HG03196 (cell line): ENCODE data around the gene LTBP1.
"Not testable (repeated sequence)": the region's sequence is repeated elsewhere in the genome, so short reads cannot be mapped to it uniquely, and the experiment has no call there.

Source experiments
- ATAC-seq: cut with Tn5 transposase; IDR thresholded peaks from one replicate; pipeline ENCODE4 v1.9.1; 2021; ENCODE audit not compliant: unreplicated experiment

Gene LTBP1

DNA sequence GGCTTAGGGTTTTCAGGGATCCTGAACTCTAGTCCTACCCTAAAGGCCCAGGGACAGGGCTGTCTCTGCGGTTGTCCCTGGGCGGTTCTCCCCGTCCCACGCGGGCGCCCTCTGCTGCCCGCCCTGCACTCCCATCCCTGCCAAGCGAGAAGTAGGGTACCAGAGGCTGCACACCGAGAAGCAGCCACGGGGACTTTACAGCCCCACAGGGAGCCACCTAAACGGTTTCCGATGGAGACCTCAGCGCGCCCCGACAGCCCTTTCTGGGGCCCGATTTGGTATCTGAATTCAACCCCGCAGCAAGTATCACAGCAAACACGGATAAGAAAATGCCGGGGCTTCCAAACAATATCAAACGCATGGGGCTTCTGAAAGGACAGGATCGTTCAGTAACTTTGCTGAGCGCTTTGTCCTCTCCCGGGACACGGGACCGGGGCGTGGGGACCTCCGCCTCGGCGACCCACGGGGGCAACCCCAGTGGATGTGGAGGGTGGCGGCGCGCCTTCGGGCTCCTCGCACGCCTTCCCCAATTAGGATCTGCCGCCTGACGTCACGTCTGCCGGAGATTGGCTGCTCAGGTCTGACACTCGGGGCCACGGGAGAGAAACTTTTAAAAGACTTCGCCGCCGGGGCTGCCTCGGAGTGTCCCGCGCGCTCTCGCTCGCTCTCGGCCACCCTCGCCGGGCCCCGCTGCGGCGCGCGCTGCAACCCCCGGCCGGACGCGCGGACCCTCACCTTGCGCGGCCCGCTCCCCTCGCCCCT is at the start of gene LTBP1:
Gene LTBP1 (plus strand): TSS at position 640 of the 762 bp plus-strand sequence. CDS start 372 bp downstream, outside the sequence.
- peak; percentile 63 for ATAC-seq

DNA sequence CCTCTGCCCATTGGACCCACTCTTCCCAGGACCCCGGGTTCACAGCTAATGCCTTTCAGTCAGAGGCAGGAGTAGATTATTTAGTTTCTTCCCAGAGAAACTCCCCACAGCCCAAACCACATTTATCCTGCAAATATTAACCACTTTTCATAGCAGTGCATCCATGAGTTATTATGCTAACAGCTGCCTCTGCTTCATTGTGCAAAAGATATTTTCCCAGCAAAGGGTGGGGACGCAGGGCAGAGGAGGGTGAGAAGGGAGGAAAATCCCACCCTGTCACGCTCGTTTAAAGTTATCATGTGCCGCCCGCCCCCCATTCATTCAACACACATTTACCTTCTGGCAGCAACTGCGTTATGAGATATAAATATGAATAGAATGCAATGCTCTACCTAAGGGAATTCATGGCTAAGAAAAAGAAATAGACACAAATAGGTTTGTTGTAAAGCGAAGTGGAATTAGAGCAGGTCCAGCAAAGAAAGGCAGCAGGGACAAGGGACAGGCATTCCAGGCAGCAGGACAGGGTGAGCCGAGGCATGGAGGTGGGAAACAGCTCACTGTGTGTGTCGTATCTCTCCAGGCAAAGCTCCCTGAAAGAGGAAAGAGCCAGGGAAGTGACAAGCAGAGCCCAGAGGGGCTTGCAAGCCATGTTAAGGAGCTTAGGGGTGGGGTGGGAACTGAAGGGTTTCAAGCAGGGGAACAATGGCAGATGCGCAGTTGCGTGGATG is 46.3 kb upstream of the LTBP1 start:
- ATAC-seq, result no peak

DNA sequence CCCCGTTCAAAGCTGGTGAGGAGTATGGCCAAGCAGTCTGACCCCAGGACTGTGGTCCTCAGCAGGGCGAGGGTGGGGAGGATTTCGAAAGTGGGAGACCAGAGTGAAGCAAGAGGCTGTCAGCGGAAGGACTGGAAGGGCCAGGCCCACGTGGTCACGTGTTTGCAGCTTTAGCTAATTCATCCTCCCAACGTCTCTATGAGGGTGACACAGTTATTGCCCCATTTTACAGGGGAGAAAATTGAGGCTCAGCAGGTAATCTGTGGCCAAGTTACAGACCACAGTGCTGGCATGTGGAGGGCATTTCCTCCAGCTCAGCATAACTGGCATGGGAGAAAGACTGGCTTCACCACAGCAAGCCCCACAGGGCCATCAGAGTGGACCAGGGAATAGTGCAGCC is 45.4 kb upstream of the LTBP1 start:
- ATAC-seq, result no peak

- no peak for ATAC-seq
Measured at GRCh38 chr2:32902174-32902573, 44.6 kb upstream of the LTBP1 start.

GRCh38 chr2:32902986-32903385 is 43.8 kb upstream of the LTBP1 start:
- no peak for ATAC-seq

DNA sequence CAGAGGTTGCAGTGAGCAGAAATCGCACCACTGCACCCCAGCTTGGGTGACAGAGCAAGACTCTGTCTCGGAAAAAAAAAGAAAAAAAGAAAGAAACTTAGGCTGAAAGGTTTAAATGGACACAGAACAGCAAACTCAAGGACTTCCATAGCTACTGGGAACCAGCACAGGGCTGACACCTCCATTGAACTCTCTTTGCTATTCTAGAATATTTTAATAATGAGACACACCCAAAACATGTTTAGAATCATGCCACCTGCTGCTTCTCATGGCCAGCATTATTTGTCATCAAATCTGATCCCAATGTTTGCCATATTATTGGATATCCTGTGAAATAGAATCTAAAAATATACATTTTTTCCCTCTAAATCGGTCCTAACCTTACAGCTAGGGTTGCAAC is 42.7 kb upstream of the LTBP1 start:
- no peak for ATAC-seq

- no peak for ATAC-seq
Measured at GRCh38 chr2:32904751-32905150, 42.0 kb upstream of the LTBP1 start.

DNA sequence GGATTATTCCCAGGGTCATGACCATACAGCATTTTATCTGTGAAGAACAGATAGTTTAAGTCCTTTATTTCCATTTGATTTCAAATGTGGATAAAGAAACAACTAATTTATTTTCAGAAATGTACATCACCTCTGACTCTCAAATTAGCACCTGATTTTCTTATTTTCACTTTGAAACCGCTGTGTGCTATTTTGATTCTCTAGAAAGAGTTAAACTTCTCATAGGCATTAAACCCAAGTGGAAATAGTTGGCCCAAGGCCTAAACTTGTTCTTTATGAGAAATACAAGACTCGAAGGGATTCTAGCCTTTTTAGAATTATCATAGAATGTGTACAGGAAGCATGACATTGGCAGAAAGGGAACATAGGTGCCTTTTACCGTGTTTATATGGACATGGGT is 41.5 kb upstream of the LTBP1 start:
- no peak for ATAC-seq

- ATAC-seq, result peak; percentile 87
Measured at GRCh38 chr2:32910883-32911598, 35.7 kb upstream of the LTBP1 start.

DNA sequence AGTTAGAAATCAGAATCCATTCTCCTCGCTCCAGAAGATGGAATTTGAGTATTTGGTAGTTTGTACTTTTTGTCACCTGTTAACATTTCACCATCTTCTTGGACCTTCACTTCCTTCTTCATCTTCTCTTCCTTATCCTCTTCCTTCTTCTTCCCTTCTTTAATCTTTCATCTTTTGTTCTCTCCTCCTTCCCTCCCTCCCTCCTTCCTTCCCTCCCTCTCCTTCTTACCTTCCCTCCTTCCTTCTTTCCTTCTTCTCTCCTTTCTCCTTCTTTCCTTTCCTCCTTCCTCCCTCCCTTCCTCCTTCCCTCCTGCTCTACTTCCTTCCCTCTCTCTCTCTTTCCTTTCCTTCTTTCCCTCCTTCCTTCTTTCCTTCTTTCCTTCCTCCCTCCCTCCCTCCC is 31.1 kb upstream of the LTBP1 start:
- ATAC-seq, result no peak

DNA sequence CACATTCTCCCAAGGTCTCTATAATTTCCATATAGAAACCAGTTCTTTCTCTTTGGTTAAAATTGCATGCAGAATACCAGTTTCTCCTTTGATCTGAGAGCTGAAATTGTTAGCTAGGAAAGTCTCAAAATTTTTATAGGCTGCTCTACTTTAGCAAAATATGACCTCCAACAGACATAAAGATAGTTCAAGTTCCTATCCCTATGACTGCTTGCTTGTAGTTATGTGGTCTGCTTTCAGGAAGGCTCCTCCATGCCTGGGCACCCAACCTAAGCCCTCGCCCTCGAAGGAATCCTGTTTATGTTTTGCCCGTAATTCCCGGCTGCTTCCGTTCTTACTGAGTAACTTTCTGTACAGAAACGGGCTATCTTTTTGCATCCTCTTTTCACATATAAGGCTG is 28.0 kb upstream of the LTBP1 start:
- ATAC-seq, result no peak

- ATAC-seq, result not testable (repeated sequence)
Measured at GRCh38 chr2:32919901-32920300, 26.9 kb upstream of the LTBP1 start.

DNA sequence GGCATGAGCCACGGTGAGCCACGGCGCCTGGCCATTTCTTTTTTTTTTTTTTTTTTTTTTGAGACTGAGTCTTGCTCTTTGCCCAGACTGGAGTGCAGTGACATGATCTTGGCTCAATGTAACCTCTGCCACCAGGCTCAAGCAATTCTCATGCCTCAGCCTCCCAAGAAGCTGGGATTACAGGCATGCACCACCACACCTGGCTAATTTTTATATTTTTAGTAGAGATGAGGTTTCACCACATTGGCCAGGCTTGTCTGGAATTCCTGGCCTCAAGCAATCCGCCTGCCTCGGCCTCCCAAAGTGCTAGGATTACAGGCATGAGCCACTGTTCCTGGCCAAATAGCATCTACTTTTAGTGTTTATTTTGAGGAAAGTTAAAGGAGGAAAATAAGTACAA is 25.3 kb upstream of the LTBP1 start:
- not testable (repeated sequence) for ATAC-seq

DNA sequence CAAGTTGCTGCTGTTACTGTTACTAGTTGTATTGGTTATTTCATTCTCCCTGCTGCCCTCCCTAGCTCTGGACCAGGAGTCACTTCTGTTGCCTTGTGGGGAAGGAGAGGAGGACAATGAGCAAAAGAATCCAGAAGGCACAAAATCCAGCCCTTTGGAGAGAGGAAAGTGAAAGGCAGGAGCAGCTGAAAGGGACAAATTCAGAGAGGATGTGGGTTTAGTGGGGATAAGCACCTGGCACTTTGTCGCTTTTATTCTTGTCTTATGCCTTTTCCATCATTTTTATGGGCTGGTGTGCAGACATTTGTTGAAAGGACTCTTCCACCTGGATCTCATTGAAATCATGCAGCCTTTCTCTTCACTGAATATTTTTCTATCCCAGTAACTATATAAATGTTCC is 24.3 kb upstream of the LTBP1 start:
- ATAC-seq, result no peak

DNA sequence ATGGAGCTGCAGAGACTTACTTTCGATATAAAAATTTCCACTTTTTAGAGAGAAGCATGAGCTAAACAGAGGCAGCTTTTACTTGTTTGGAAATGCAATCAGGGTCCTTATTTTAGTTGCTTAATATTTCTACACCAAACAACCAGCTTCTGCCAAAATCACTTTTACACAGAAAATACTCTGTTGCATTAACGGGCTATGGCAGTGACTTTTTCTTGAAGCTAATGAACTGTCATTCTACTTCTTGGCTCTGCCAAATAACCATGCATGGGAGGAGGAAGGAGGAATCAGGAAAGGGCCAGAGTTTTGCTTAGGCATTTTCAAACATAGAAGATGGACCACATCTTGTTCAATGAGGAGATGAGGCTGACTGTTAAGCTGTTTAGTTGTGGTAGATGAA is 23.6 kb upstream of the LTBP1 start:
- no peak for ATAC-seq

DNA sequence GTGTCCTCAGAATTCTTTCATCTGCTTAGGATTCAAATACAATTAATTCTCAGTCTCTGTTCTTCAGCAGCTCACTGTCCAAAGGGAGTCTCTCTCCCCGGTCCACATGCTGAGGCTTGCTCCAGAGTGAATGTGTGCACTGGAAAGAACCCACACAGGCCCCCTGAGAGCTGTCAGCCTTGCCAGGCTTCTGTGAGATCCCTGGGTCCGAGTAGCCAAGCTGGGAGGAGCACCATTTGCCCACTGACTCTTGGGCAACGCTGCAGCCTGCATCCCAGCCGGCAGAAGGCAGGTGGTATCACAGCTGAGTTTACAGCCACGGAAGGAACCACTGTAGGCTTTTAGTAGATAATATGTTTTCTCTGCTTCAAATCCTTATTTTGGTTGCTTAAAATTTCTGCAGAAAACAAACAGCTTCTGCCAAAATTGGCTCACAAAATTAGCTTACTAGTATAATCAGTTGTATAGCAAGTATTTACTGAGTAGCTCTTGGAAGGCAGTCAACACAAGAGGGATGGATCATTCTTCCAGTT is 21.4 kb upstream of the LTBP1 start:
- ATAC-seq, result no peak

GRCh38 chr2:32925976-32926707 is 20.6 kb upstream of the LTBP1 start:
- ATAC-seq, result no peak

DNA sequence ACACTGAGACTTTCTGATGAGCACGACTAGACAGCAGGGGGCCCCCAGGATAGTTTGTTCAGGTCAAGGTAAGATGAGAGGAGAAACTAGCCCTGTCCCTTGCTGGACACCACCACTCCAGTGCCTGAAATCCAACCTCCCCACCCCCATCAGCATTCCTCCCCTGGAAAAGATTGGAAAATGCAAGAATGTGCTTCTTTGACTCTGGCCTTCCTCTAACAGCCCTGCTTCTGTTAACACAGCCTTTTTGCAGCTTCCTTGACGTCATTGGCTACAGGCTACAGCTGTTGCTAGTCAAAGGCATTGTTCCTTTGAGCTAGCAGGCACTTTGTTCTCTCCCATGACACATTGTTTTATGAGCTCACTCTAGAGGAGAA is 20.1 kb upstream of the LTBP1 start:
- ATAC-seq, result no peak

DNA sequence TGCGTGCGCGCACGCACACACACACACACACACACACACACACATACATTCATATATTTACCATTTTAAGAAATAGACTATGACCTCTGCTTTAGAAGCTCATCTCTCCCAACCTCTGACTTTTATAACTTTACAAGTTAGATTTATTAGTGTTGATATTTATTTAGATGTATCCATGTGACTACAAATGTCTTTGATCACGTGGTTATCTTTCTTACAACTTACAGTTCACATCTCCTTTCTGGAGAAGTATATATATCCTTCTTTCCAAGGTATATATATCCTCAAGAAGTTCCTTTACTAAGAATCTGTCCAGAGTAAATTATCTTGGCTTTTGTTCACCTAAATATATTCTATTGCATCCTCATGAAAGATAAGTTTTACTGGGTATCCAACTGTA is 16.3 kb upstream of the LTBP1 start:
- no peak for ATAC-seq

DNA sequence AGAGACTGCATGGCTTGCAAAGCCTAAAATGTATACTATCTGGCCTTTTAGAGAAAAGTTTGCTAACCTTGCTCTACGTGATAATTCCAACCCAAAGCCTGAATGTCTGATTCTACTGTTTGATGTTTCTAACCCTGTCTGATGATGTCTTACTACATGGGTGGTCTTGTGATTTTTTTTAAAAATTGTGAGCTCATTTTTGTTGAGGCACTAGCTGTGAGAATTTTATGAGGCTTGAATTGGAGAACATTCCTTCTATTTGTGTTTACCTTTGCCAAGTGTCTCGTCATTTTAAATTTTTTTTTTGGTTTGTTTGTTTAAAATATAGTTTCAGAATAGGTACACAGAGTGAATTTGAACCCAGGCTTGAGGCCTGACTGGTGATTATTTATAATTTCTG is 15.2 kb upstream of the LTBP1 start:
- ATAC-seq, result no peak
